ENCODE results near the gene PPFIA3.
A peak's percentile ranks its signal among the peaks of the same experiment; 100 is the strongest.

PPFIA3 gene

DNA sequence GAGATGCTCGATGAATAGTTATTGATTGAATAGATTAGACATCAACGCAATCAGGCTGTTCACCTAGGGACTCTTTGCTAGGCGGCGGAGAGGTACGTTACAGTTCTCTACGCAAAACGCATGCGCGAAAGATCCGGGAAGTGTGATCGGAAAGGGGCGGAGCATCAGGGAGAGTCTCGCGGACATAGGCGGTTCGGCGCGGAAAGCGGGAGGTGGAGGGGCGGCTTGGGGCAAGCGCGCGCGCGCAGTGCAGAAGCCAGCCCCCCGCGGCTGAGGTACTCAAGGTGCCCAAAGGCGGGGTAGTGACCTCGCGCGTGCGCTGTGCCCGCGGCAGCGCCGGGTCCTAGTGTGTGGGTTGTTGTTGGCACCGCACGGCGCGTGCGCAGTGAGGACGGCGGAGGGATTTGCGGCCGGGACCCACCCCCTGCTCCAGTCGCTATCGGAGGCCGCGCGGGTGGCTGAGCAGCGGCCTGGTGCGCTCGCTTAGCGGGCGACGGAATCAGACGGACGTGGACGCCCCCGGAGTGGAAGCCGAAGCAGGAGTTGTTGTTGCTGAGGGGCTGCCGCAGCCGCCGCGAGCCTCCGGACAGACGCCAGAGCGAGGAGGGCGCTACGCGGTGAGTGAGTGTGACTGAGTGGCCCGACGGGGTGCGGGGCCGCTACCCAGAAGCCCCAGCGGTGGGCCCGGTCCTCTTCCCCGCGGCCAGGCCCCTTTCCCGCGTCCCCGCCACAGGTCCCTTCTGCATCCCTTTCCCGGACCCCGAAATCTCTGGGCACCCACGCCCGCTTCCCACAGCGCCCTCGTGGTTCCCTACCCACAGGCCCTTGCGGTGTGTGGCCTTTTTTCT, 34.1 kb upstream of the PPFIA3 start, which contains the start of gene SNRNP70:
Gene SNRNP70 (plus strand): TSS at position 432 of the 848 bp plus-strand sequence. CDS start 964 bp downstream, outside the sequence.
- Histone ChIP-seq H3K9ac (ENCODE audit: low read depth in 1 of 2, low read length in 2 of 2) (peak within 1 kb of the TSS; percentile 86 to 93), H3K36me3 (ENCODE audit: control insufficient read depth in 2 of 2, insufficient read depth in 2 of 2, low read length in 2 of 2) (peaks cover 12 to 22% of the 10 kb centered on the region in 2 donors), H3K27me3 (ENCODE audit: control insufficient read depth in 2 of 2, insufficient read depth in 2 of 2, low read length in 2 of 2) (no peaks in the 10 kb centered on the region), H3K4me1 (ENCODE audit: control insufficient read depth in 2 of 2, insufficient read depth in 2 of 2, low read length in 2 of 2) (peaks cover 6 to 13% of the 10 kb centered on the region in 2 donors), H3K9me3 (ENCODE audit: control insufficient read depth in 2 of 2, low read length in 2 of 2) (no peaks in the 10 kb centered on the region), H3K4me3 (ENCODE audit: low read length in 2 of 2) (peak within 1 kb of the TSS; percentile 90 to 95), H3K27ac (ENCODE audit: low read depth in 2 of 2, low read length in 2 of 2) (peak within 1 kb of the TSS; percentile 74 to 89)

DNA sequence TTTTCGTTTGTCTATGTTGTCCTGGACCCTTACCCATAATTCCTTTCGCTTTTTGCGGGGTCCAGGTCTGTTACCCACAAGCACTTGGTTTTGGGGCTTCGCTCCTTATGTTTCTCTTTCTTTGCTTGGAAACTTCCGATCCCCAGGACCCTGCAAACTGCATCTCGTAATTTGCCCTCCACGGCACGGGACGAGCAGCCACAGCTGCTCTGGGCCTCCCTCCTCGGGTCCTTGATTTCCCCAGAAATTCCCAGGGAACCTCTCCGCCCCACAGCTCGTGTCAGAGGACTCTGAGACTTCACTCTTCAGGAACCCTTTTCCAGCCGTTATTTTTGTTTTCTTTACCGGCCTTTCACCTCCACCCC, 33.5 kb upstream of the PPFIA3 start:
- Histone ChIP-seq H3K27me3 (ENCODE audit: control insufficient read depth in 2 of 2, insufficient read depth in 2 of 2, low read length in 2 of 2) (no peaks in the 10 kb centered on the region), H3K4me3 (ENCODE audit: low read length in 2 of 2) (peak overlapping the region; percentile 90 to 95), H3K9me3 (ENCODE audit: control insufficient read depth in 2 of 2, low read length in 2 of 2) (no peaks in the 10 kb centered on the region), H3K36me3 (ENCODE audit: control insufficient read depth in 2 of 2, insufficient read depth in 2 of 2, low read length in 2 of 2) (peaks cover 18 to 28% of the 10 kb centered on the region in 2 donors), H3K4me1 (ENCODE audit: control insufficient read depth in 2 of 2, insufficient read depth in 2 of 2, low read length in 2 of 2) (peaks cover 6 to 13% of the 10 kb centered on the region in 2 donors), H3K9ac (ENCODE audit: low read depth in 1 of 2, low read length in 2 of 2) (peak overlapping the region; percentile 86 to 93), H3K27ac (ENCODE audit: low read depth in 2 of 2, low read length in 2 of 2) (peak overlapping the region; percentile 74 to 89)

DNA sequence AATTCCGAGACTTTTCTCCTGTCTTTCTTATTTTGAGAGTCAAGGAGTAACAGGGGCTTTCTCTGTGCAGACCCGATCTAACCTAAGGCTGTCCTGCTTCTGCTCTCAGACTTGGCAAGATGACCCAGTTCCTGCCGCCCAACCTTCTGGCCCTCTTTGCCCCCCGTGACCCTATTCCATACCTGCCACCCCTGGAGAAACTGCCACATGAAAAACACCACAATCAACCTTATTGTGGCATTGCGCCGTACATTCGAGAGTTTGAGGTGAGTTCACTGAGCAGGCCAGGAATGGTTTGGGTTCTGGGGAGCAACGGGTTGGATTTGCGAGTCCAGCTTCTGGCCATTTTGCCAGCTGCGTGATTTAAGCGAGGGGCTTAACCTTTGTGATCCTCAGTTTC, 33.0 kb upstream of the PPFIA3 start:
- Histone ChIP-seq H3K4me1 (ENCODE audit: control insufficient read depth in 2 of 2, insufficient read depth in 2 of 2, low read length in 2 of 2) (peaks cover 6 to 13% of the 10 kb centered on the region in 2 donors), H3K36me3 (ENCODE audit: control insufficient read depth in 2 of 2, insufficient read depth in 2 of 2, low read length in 2 of 2) (peaks cover 20 to 30% of the 10 kb centered on the region in 2 donors), H3K9ac (ENCODE audit: low read depth in 1 of 2, low read length in 2 of 2) (peak overlapping the region; percentile 86 to 93), H3K27me3 (ENCODE audit: control insufficient read depth in 2 of 2, insufficient read depth in 2 of 2, low read length in 2 of 2) (no peaks in the 10 kb centered on the region), H3K4me3 (ENCODE audit: low read length in 2 of 2) (peak overlapping the region; percentile 90 to 95), H3K9me3 (ENCODE audit: control insufficient read depth in 2 of 2, low read length in 2 of 2) (no peaks in the 10 kb centered on the region), H3K27ac (ENCODE audit: low read depth in 2 of 2, low read length in 2 of 2) (no peak overlapping the region)

DNA sequence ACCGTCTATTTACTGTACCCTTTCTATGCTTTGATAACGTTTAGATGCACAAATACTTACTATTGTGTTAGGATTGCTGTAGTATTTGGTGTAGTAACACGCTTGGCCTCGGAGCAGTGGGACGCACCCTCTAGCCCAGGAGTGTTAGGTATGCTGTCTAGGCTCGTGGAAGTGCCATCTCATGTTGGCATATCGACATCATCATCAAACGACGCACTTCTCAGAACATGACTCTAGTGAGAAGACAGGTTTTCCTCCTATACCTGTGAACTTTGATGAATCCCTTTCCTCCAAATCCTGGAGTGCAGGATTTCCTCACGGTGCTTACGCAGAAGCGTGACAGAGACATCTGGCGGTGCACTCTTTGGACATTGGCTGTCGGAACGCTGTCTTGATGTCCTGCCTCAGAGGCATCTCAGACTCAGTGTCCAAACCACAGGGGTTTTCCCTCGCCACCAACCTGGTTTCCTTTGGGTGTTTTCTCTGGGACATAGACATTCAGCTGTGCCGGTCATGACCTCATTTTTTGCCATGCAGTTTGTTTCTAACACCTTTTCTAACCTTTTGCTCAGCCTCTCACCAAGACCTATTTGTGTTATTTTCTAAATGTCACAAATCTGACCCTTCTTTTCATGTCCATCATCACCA, 27.8 kb upstream of the PPFIA3 start:
- no peak overlapping the region for H3K4me3 ChIP-seq (ENCODE audit: low read length in 2 of 2)
- H3K4me1 ChIP-seq (ENCODE audit: control insufficient read depth in 2 of 2, insufficient read depth in 2 of 2, low read length in 2 of 2) = peaks cover 2 to 7% of the 10 kb centered on the region in 2 donors

DNA sequence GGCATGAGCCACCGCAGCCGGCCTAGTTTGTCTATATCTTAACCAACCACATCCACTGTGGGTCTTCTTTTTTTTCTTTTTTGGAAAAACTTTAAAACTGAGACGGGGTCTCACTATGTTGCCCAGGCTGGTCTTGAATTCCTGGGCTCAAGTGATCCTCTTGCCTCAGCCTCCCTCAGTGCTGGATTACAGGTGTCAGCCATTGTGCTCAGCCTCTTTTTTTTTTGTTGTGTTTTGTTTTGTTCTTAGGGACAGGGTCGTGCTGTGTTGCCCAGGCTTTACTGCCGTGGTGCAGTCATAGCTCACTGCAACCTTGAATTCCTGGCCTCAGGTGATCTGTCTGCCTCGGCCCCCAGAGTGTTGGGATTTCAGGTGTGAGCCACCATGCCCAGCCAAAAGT, 26.7 kb upstream of the PPFIA3 start:
- peaks cover 37 to 71% of the 10 kb centered on the region in 2 donors for H3K36me3 ChIP-seq (ENCODE audit: control insufficient read depth in 2 of 2, insufficient read depth in 2 of 2, low read length in 2 of 2)
- H3K4me3 ChIP-seq (ENCODE audit: low read length in 2 of 2) = no peak overlapping the region
- H3K27me3 ChIP-seq (ENCODE audit: control insufficient read depth in 2 of 2, insufficient read depth in 2 of 2, low read length in 2 of 2) = no peaks in the 10 kb centered on the region
- H3K9ac ChIP-seq (ENCODE audit: low read depth in 1 of 2, low read length in 2 of 2) = no peak overlapping the region
- H3K9me3 ChIP-seq (ENCODE audit: control insufficient read depth in 2 of 2, low read length in 2 of 2) = no peaks in the 10 kb centered on the region
- H3K4me1 ChIP-seq (ENCODE audit: control insufficient read depth in 2 of 2, insufficient read depth in 2 of 2, low read length in 2 of 2) = no peaks in the 10 kb centered on the region
- H3K27ac ChIP-seq (ENCODE audit: low read depth in 2 of 2, low read length in 2 of 2) = no peak overlapping the region

More for the DNA sequence above, 27.8 kb upstream of the PPFIA3 start:
- Histone ChIP-seq H3K27ac (ENCODE audit: low read depth in 2 of 2, low read length in 2 of 2) (no peak overlapping the region), H3K9ac (ENCODE audit: low read depth in 1 of 2, low read length in 2 of 2) (no peak overlapping the region), H3K27me3 (ENCODE audit: control insufficient read depth in 2 of 2, insufficient read depth in 2 of 2, low read length in 2 of 2) (no peaks in the 10 kb centered on the region), H3K9me3 (ENCODE audit: control insufficient read depth in 2 of 2, low read length in 2 of 2) (no peaks in the 10 kb centered on the region), H3K36me3 (ENCODE audit: control insufficient read depth in 2 of 2, insufficient read depth in 2 of 2, low read length in 2 of 2) (peaks cover 41 to 66% of the 10 kb centered on the region in 2 donors)

DNA sequence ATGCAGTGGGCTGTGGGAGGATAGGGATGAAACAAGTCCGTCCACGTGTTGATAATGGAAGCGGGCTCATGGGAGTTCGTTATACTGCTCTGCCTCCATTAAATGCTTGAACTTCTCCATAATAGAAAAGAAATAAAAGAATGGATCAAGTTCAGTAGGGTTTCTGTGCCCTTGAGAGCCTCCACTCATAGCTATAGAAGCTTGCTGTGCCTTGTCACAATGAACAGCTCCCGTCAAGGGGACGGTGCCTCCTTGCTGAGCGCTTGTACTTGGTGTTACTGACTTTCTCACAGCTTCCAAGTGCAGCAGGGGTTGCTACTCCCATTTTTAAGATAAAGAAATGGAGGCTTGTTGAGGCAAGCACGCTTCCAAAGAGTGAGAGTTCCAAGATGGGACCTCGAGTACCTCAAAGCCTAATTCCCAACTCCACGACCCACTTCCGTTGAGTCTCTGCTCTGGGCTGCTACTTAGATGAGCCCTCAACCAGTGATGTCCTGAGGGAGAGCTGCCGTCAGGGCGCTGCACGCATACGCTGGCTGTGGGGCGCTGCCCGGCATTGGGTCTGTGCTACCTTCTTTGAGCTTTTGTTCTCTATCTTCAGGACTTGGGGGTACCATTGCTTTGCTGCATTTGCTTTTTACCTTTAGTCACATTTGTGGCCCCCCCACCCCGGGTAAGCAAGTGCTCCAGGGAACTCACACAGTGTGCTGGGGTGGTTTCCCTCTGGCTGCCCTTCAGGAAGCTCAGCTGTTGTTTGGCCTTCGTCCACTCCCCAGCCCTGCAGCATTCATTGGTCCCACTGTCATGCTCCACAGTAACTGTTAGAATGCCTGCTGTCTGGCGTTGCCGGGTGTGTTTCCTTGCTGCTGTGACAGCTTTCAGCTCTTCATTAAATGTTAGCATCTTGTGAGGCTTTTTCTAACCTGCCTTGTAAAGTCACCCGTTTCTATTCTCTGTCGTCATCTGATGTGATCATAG, 24.6 kb upstream of the PPFIA3 start:
- no peak overlapping the region for H3K9ac ChIP-seq (ENCODE audit: low read depth in 1 of 2, low read length in 2 of 2)
- peaks cover 46 to 78% of the 10 kb centered on the region in 2 donors for H3K36me3 ChIP-seq (ENCODE audit: control insufficient read depth in 2 of 2, insufficient read depth in 2 of 2, low read length in 2 of 2)
- H3K9me3 ChIP-seq (ENCODE audit: control insufficient read depth in 2 of 2, low read length in 2 of 2) = no peaks in the 10 kb centered on the region
- H3K27me3 ChIP-seq (ENCODE audit: control insufficient read depth in 2 of 2, insufficient read depth in 2 of 2, low read length in 2 of 2) = no peaks in the 10 kb centered on the region
- H3K27ac ChIP-seq (ENCODE audit: low read depth in 2 of 2, low read length in 2 of 2) = no peak overlapping the region
- H3K4me3 ChIP-seq (ENCODE audit: low read length in 2 of 2) = no peak overlapping the region
- no peaks in the 10 kb centered on the region for H3K4me1 ChIP-seq (ENCODE audit: control insufficient read depth in 2 of 2, insufficient read depth in 2 of 2, low read length in 2 of 2)

DNA sequence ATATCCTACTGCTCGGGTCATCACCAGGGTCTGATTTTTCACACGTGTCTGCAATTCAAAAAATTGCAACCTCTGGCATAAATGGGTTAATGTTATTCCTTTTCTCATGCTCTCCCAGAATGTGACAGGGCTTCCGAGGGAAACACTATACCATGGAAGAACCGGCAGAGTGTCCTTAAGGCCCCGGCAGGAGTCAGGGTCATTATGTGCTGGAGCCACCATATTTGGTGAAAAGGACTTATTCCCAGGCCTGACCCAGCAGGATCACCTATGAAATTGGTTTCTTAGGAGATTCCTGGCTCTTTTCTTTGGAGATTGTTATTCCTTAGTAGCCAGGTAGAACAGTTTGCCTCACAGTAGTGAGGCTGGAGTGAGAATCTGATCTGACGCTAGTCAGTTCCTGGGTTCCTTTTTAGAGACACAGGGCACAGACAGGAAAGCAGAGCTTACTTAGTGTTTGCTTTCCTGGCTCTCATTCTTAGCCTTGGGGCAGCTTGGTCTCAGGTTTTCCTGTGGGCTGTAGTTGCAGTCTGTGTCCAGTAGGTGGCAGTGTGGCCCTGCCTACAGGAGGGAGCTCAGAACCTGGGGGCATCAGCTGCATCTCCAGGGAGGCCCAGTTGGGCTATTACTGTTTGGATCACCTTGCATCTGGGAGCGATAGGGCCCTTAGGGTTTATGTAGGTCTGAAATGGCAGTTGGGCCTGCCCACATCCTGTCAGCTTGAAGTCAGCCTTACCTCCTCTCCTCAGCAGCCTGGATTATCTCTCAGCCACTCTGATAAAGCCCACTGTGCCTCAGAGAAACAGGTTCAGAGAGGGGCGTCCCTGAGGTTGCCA, 21.7 kb upstream of the PPFIA3 start:
- H3K36me3 ChIP-seq (ENCODE audit: control insufficient read depth in 2 of 2, insufficient read depth in 2 of 2, low read length in 2 of 2) = peaks cover 48 to 72% of the 10 kb centered on the region in 2 donors
- no peaks in the 10 kb centered on the region for H3K4me1 ChIP-seq (ENCODE audit: control insufficient read depth in 2 of 2, insufficient read depth in 2 of 2, low read length in 2 of 2)
- no peaks in the 10 kb centered on the region for H3K9me3 ChIP-seq (ENCODE audit: control insufficient read depth in 2 of 2, low read length in 2 of 2)
- no peaks in the 10 kb centered on the region for H3K27me3 ChIP-seq (ENCODE audit: control insufficient read depth in 2 of 2, insufficient read depth in 2 of 2, low read length in 2 of 2)
- H3K9ac ChIP-seq (ENCODE audit: low read depth in 1 of 2, low read length in 2 of 2) = no peak overlapping the region
- no peak overlapping the region for H3K27ac ChIP-seq (ENCODE audit: low read depth in 2 of 2, low read length in 2 of 2)
- no peak overlapping the region for H3K4me3 ChIP-seq (ENCODE audit: low read length in 2 of 2)

DNA sequence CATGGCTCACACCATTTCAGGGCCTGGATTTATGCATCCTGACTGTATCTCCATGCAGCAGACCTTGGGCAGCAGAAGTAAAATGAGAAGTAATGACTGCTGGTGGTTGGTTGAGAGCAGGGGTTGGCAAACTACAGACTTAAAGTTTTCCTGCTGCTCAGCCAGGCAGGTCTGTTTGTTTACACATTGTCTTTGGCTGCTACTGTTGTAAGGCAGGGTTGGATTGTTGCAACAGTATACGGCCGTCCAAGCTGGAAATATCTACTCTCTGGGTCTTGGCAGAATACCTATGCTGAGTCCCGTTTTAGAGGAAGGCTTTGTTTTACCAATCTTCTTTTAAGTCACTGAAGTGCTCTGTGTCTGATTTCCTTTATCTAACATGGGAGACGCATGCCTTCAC, 20.5 kb upstream of the PPFIA3 start:
- H3K9me3 ChIP-seq (ENCODE audit: control insufficient read depth in 2 of 2, low read length in 2 of 2) = no peaks in the 10 kb centered on the region
- no peaks in the 10 kb centered on the region for H3K4me1 ChIP-seq (ENCODE audit: control insufficient read depth in 2 of 2, insufficient read depth in 2 of 2, low read length in 2 of 2)
- H3K36me3 ChIP-seq (ENCODE audit: control insufficient read depth in 2 of 2, insufficient read depth in 2 of 2, low read length in 2 of 2) = peaks cover 51 to 72% of the 10 kb centered on the region in 2 donors
- H3K27me3 ChIP-seq (ENCODE audit: control insufficient read depth in 2 of 2, insufficient read depth in 2 of 2, low read length in 2 of 2) = no peaks in the 10 kb centered on the region
- no peak overlapping the region for H3K4me3 ChIP-seq (ENCODE audit: low read length in 2 of 2)
- no peak overlapping the region for H3K27ac ChIP-seq (ENCODE audit: low read depth in 2 of 2, low read length in 2 of 2)
- no peak overlapping the region for H3K9ac ChIP-seq (ENCODE audit: low read depth in 1 of 2, low read length in 2 of 2)

DNA sequence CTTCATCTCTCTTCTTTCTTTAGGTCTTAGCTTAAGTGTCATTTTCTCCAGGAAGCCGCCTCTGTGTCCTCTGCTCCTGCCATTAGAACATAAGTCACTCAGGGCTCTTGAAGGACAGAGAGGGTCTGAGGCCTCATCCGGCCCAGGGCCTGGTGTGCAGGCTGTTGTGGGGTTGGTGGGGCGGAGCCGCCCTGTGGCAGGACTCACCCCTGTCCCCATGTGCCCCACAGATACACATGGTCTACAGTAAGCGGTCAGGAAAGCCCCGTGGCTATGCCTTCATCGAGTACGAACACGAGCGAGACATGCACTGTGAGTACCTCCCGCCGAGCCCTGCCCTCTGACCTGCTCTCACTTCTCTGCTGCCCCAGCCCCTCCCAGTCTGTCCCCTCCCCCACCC, 18.2 kb upstream of the PPFIA3 start:
- Histone ChIP-seq H3K27me3 (ENCODE audit: control insufficient read depth in 2 of 2, insufficient read depth in 2 of 2, low read length in 2 of 2) (no peaks in the 10 kb centered on the region), H3K9ac (ENCODE audit: low read depth in 1 of 2, low read length in 2 of 2) (no peak overlapping the region), H3K4me1 (ENCODE audit: control insufficient read depth in 2 of 2, insufficient read depth in 2 of 2, low read length in 2 of 2) (no peaks in the 10 kb centered on the region), H3K9me3 (ENCODE audit: control insufficient read depth in 2 of 2, low read length in 2 of 2) (no peaks in the 10 kb centered on the region), H3K4me3 (ENCODE audit: low read length in 2 of 2) (no peak overlapping the region), H3K36me3 (ENCODE audit: control insufficient read depth in 2 of 2, insufficient read depth in 2 of 2, low read length in 2 of 2) (peaks cover 53 to 67% of the 10 kb centered on the region in 2 donors), H3K27ac (ENCODE audit: low read depth in 2 of 2, low read length in 2 of 2) (no peak overlapping the region)

Measured in mucosa of rectum (tissue), 2 donors.